DMS79 treated with DMSO at 0.1 percent for 48 hours (cell line): ENCODE measurements around the gene PPP1R13B.
"Not testable (repeated sequence)": the region's sequence is repeated elsewhere in the genome, so short reads cannot be mapped to it uniquely, and the experiment has no call there.

ENCODE experiments used
- DNase-seq: peaks from one replicate; lab custom pipeline; 2025; lab: John Stamatoyannopoulos, UW

Gene PPP1R13B

GRCh38 chr14:103782376-103782775, 65.0 kb downstream of the PPP1R13B start:
- no peak for DNase-seq

DNA sequence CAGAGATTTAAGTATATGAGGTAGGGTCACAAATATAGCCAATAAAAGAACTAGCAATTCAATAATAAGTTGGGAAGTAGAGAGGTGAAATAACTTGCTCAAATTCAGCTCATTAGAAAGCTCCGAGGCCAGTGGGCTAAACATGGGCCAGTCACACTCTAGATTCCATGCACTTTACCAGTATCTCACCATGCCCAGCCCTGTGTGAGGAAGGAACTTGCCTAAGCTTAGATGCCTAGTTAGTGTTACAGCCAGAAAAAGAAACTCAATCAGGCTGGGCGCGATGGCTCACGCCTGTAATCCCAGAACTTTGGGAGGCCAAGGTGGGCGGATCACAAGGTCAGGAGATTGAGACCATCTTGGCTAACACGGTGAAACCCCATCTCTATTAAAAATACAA, 71.1 kb downstream of the PPP1R13B start:
- DNase-seq: not testable (repeated sequence)

DNA sequence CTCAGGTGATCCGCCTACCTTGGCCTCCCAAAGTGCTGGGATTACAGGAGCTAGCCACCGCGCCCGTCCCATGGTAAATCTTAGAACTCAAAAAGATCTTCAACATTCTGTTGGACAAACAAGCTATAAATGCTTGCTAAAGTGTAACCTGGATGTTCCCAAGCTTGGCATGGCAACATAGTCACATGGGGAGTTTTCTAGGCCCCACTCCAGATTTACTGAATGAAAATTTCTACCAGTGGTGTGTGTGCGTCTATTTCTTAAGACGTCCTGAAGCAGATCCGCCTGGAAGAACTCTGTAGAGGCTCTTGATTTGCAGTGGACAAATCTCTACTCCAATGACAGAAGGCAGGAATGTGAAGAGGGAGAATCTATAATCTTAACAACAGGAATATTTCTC, 71.9 kb downstream of the PPP1R13B start:
- peak; percentile 24 for DNase-seq

GRCh38 chr14:103773521-103773920, 73.9 kb downstream of the PPP1R13B start:
- no peak for DNase-seq

GRCh38 chr14:103772078-103772712, 75.2 kb downstream of the PPP1R13B start:
- no peak for DNase-seq

GRCh38 chr14:103770902-103771301, 76.5 kb downstream of the PPP1R13B start:
- DNase-seq: no peak

GRCh38 chr14:103770500-103770899, 76.9 kb downstream of the PPP1R13B start:
- DNase-seq: no peak

DNA sequence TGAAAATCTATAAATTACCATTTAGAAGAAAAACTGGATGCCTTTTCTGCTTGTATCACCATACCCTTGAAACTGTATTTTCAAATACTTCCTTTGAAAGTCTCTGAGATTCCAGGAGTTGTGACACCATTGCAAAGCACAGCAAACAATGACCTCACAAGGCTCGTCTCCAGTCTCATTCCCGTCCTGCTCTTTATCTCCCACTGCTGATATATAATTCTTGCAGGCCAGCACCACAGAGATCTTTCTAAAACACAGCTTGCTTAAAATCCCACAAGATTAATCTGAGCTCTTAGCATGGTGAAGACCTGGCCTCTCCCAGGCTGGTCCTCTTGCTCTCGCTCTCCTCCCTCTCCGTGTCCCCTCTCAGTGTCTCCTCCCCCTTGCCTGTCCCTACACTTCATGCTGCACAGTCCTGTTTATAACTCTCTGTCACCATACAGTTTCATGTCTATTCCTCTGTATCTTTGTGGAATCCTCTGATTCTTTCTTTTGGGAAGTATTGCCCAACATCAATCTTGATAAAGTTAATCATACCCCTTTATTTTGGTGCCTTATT, 80.0 kb downstream of the PPP1R13B start:
- no peak for DNase-seq

DNA sequence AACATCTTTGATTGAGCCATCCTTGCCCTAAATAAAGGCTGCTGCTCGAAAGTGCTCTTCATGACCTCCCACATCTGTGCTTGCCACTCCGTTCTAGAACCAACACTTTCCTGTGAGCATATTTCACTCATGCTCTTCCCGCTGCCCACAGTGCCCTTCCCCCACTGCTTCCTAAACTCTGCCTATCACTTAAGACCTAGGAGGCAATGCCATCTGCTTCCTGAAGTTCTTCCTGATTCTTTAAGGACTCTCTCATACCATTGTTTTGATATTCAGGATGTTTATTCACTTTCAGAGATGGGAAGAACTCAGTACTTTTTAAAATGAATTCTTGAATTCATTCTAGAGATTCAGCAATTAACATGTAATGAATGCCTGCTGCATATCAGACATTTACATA, 81.8 kb downstream of the PPP1R13B start:
- DNase-seq: no peak

- DNase-seq: no peak
Measured at GRCh38 chr14:103763730-103764488, 83.5 kb downstream of the PPP1R13B start.

DNA sequence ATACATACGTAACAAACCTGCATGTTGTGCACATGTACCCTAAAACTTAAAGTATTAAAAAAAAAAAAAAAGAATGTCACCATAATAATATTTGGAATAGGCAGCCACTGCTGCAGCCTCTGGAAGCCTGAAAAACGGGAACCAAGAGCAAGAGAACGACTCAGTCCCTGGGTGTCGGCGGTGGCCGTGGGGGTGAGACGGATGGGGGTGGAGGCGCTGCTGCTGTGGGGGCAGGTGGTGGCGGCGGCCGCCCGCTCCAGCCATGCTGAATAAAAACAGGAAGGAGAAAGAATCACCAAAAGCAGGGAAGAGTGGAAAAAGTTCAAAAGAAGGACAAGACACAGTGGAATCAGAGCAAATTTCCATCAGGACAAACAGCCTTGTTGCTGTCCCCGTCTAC, 84.8 kb downstream of the PPP1R13B start:
- no peak for DNase-seq

DNA sequence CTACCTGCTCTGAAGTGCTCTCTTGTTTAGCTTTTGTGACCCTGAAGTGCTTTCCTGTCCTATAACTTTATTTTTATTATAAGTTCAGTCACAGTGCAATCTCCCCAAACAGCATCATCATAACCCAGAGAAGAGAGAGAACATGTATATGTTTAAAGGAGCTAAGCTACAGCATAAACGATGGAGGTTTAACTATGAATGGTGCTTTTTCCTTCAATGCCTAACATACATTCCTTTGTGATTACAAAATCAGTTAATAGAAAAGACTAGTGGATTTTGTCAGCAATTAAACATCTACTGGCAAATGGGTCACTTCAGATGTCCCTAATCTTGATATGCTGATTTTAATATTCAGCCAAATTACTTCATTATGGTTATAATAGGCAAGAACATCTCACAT, 85.3 kb downstream of the PPP1R13B start:
- DNase-seq: no peak

DNA sequence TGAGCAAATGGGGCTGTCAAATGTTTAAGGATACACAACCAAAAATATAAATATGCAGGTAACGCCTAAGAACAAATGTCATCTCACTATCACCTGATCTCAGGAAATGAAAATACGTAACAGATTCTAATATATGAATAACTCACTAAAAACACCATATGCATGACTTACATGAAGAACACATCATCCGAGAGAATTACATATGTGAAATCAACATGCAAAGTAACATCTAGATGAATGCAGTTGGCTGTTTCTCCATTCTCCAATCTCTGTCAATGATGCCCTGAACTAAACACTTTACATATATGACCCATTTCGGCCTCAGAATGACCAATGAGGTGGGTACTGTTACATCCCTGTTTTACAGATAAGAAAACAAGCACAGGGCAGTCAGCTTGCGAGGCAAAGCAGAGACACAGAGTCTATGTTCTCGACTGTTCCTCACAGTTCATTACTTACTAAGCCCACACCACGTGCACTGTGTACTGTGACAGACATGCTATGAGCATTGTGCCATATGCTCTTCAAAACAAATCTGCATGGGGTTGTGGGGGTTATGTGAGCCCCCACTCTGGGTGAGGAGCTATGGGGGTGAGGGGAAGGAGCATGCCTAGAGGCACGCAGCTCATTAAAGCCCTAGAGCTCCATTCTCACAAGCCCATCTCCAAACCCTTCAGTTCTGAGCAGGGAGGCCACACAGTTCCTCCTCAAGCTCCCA, 89.2 kb downstream of the PPP1R13B start:
- DNase-seq: no peak

DNA sequence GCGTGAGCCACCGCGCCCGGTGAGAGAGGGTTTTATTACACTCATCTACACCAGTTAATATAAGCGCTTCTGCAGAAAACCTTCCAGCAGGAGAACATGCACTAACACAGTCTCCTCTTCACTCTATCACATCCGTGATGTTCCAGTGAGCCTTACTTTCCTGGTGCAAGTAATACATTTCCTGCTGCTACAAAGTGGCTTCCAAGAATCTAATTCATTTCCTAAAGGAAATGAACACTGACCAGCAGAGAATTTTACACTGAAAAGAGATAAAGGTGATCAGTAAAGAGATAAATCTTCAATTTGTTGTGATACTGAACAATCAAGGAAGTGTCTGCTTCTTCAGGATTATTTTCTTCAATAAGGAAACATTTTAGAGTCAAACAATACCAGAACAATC, 92.3 kb downstream of the PPP1R13B start:
- no peak for DNase-seq

DNA sequence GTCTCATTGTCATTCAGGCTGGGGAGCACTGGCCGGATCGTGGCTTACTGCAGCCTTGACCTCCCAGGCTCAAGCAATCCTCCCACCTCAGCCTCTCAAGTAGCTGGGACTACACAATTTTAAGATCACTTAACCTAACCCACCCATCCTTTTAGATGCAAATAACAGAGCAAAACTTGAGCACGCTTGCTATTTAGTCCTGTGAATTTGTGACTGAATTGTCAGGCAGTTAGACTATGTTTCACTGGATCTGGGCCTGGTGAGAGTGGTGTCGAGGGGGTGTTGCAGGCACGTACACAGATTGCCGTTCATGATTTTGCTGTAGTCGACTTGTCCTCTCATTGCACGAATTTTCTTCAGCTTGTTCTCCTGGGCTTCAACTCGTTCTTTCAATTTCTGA, 93.6 kb downstream of the PPP1R13B start:
- no peak for DNase-seq

GRCh38 chr14:103749860-103750259, 97.5 kb downstream of the PPP1R13B start:
- DNase-seq: no peak

GRCh38 chr14:103749452-103749851, 97.9 kb downstream of the PPP1R13B start:
- no peak for DNase-seq

GRCh38 chr14:103748534-103748857, 98.9 kb downstream of the PPP1R13B start:
- no peak for DNase-seq

DNA sequence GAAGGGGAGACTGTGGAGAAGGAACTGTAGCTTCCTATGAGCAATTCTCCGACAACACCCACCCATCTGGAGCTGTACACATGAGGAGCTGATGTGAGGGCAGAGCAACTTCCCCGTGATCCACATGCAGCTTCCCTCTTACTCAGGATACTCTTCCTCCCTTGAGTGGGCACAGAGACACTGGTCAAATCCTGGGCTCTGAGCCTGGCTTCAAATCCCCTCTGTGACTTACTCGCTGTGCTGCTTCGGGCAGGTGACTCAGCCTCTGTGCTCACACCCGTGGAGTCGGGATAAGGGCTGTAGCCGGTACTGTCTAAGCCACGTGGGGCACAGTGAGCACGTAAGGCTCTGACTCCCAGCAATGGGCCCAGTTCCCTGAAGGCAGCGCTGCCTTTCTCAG, 100.7 kb downstream of the PPP1R13B start:
- DNase-seq: no peak

GRCh38 chr14:103745424-103745823, 102.0 kb downstream of the PPP1R13B start:
- no peak for DNase-seq

- no peak for DNase-seq
Measured at GRCh38 chr14:103744621-103745395, 102.6 kb downstream of the PPP1R13B start.

DNA sequence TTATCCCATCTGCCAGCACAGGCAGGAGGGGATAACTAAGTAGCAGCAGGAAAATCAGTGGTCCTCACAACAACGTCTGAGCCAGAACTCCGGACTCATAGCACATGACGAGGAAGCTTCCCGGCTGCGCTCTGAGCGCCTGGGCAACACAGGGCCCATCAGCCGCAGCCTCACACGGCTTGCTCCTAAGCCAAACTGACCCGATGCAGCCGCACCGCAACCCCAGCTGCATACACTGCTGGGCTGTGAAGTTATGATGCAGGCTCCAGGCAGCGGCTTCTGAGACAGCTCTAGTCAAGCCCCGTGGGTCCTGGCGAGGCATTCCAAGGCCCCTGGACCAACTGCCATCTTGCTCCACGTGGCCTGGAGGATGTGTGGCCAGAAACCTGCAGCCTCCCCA, 103.7 kb downstream of the PPP1R13B start:
- no peak for DNase-seq
